OCI-LY3 (cell line): ENCODE measurements around the gene TSPEAR.
"Not testable (repeated sequence)": the region's sequence is repeated elsewhere in the genome, so short reads cannot be mapped to it uniquely, and the experiment has no call there.

Source experiments
- H2AFZ ChIP-seq: fragments of 200-600, 300-600 bp; shearing (Covaris generic); 2 replicates; pipeline ENCODE4 v1.6.0; 2014; ENCODE audit warnings: antibody characterized with exemption, low read depth, low read length
- H3K27ac ChIP-seq: fragments of 200-600, 300-600 bp; sonication (generic); 2 replicates; pipeline ENCODE4 v1.5.1; 2014; ENCODE audit warnings: mild to moderate bottlenecking, low read length, moderate library complexity, mixed read lengths
- H3K27me3 ChIP-seq: fragments of 200-600, 300-600 bp; sonication (generic); 2 replicates; pipeline ENCODE4 v1.6.1; 2014; ENCODE audit warnings: low read depth, low read length, mixed read lengths
- H3K36me3 ChIP-seq: fragments of 200-600, 300-600 bp; sonication (generic); replicated peaks from 2 replicates; pipeline ENCODE3; 2014; ENCODE audit warnings: low read depth, low read length, mixed read lengths
- H3K4me1 ChIP-seq: fragments of 300-600, 200-600 bp; sonication (generic); 2 replicates; pipeline ENCODE4 v1.6.1; 2014; ENCODE audit warnings: low read length, mixed read lengths
- H3K4me2 ChIP-seq: fragments of 200-600, 300-600 bp; sonication (generic); 2 replicates; pipeline ENCODE4 v1.6.1; 2014; ENCODE audit warnings: low read length, mixed read lengths
- H3K4me3 ChIP-seq: fragments of 300-600, 200-600 bp; sonication (generic); 2 replicates; pipeline ENCODE4 v1.5.1; 2014; ENCODE audit warnings: antibody characterized with exemption, mild to moderate bottlenecking, low read length, moderate library complexity
- H3K79me2 ChIP-seq: fragments of 300-600, 200-600 bp; shearing (Covaris generic); 2 replicates; pipeline ENCODE4 v1.6.1; 2014; ENCODE audit warnings: mild to moderate bottlenecking, low read length, mixed read lengths
- H3K9ac ChIP-seq: fragments of 300-600, 200-600 bp; shearing (Covaris generic); 2 replicates; pipeline ENCODE4 v1.6.0; 2014; ENCODE audit warnings: mild to moderate bottlenecking, low read length, moderate library complexity
- H3K9me3 ChIP-seq: fragments of 200-600, 300-600 bp; shearing (Covaris generic); 2 replicates; pipeline ENCODE4 v1.6.1; 2014; ENCODE audit warnings: low read length, mixed read lengths; ENCODE audit not compliant: insufficient read depth
- H4K20me1 ChIP-seq: fragments of 200-600, 300-600 bp; sonication (generic); 2 replicates; pipeline ENCODE4 v1.6.1; 2016; ENCODE audit warnings: low read length, mixed read lengths; ENCODE audit not compliant: insufficient read depth
- EZH2phosphoT487 ChIP-seq: fragments of 200-600 bp; shearing (Covaris generic); IDR thresholded peaks from 2 replicates; pipeline ENCODE4 v1.6.1; 2018; ENCODE audit warnings: antibody characterized with exemption, mixed run types, low read depth
- TF ChIP-seq, protein P1 (sequence below): fragments of 200-600, 300-600 bp; sonication (generic); IDR thresholded peaks from 2 replicates; pipeline ENCODE4 v1.5.1; 2014; ENCODE audit warnings: antibody characterized with exemption, low read length, low read depth

The TSPEAR gene

GRCh38 chr21:44601596-44602462 is 109.5 kb downstream of the TSPEAR start:
- Histone ChIP-seq H3K27ac (no peak overlapping the region), H3K27me3 (no peaks in the 10 kb centered on the region; the same call in 1 of the 2 replicates), H3K36me3 (no peaks in the 10 kb centered on the region), H3K4me2 (no peak overlapping the region), H3K9ac (no peak overlapping the region), H3K4me1 (no peaks in the 10 kb centered on the region), H3K79me2 (no peaks in the 10 kb centered on the region), H4K20me1 (no peaks in the 10 kb centered on the region), H3K4me3 (no peak overlapping the region), H3K9me3 (no peaks in the 10 kb centered on the region), H2AFZ (no peak overlapping the region)
- no peak for TF ChIP-seq EZH2phosphoT487
- TF ChIP-seq, protein P1, sequence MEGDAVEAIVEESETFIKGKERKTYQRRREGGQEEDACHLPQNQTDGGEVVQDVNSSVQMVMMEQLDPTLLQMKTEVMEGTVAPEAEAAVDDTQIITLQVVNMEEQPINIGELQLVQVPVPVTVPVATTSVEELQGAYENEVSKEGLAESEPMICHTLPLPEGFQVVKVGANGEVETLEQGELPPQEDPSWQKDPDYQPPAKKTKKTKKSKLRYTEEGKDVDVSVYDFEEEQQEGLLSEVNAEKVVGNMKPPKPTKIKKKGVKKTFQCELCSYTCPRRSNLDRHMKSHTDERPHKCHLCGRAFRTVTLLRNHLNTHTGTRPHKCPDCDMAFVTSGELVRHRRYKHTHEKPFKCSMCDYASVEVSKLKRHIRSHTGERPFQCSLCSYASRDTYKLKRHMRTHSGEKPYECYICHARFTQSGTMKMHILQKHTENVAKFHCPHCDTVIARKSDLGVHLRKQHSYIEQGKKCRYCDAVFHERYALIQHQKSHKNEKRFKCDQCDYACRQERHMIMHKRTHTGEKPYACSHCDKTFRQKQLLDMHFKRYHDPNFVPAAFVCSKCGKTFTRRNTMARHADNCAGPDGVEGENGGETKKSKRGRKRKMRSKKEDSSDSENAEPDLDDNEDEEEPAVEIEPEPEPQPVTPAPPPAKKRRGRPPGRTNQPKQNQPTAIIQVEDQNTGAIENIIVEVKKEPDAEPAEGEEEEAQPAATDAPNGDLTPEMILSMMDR, result no peak

- H3K27me3 ChIP-seq, H2AFZ ChIP-seq, H3K4me2 ChIP-seq, H3K36me3 ChIP-seq, H3K27ac ChIP-seq, H3K4me1 ChIP-seq, H3K4me3 ChIP-seq, H4K20me1 ChIP-seq, H3K9ac ChIP-seq, H3K79me2 ChIP-seq, H3K9me3 ChIP-seq: not testable (repeated sequence)
Observed at GRCh38 chr21:44601091-44601490, 110.3 kb downstream of the TSPEAR start.

DNA sequence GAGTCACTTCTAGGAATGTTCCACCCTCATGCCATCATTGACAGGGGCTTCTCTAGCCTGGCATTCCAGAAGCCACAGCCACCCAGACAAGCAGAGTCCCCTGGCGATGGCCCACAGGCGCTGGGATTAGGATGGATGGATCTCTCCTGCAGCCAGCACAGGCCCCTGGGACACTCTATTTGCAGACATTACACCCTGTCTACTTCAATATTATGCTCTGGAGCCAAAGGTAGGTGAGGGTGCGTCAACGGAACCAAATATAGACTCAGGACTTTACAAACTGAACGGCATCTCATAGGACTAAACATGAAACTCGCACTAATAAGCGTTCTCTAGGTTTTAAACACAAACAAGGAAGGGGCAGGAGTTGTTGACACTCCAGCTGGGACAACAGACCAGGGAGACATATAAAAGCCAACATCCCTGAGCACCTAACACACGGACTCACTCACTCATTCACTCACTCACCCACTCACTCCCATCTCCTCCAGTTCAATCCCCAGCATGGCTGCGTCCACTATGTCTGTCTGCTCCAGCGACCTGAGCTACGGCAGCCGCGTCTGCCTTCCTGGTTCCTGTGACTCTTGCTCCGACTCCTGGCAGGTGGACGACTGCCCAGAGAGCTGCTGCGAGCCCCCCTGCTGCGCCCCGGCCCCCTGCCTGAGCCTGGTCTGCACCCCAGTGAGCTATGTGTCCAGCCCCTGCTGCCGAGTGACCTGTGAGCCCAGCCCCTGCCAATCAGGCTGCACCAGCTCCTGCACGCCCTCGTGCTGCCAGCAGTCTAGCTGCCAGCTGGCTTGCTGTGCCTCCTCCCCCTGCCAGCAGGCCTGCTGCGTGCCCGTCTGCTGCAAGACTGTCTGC is 111.0 kb downstream of the TSPEAR start, which contains the start of gene KRTAP10-7:
Gene KRTAP10-7, plus strand, starts transcription at position 480 of the 861 bp plus-strand sequence. Its CDS starts 25 bp downstream, at position 505.
- H3K9ac ChIP-seq, H3K36me3 ChIP-seq, H2AFZ ChIP-seq, H4K20me1 ChIP-seq, H3K79me2 ChIP-seq, H3K27ac ChIP-seq, H3K27me3 ChIP-seq, H3K4me3 ChIP-seq, H3K9me3 ChIP-seq, H3K4me1 ChIP-seq, H3K4me2 ChIP-seq: not testable (repeated sequence)

DNA sequence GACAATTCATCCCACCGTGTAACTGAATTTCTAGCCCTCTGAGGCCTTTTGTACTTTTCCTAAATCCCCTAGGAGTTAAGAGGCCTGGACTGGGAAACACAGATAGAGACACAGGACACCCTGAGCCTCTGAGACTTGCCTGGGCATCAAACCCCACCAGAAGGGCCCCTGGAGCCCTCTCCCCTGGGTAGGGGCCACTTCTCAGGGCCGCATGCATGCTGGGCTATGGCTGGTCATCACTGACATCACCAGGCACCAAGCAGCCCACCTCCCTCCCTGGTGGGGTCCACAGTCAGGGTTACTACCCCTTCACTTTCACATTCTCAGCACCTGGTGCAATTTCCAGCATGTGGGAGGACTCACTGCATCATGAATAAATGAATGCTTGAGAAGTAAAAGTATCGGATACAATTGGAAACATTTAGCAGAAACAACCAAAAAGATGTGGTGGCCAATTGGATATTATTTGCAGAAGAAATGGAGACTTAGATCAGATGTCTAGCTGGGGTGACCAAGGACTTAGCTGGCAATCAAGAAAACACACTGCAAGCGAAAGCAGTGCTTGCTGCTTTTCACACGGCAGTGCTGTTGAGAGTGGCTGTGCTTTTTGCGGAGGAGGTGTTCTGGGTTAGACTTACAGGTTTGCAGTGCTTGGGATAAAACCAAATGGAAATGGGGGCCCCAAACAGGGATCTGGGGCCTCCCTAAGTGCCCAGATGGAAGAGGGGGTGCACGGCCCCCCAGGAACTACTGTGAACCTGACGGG is 111.9 kb downstream of the TSPEAR start:
- no peak overlapping the region for H3K4me3 ChIP-seq
- no peak for TF ChIP-seq EZH2phosphoT487
- no peak overlapping the region for H3K9ac ChIP-seq
- no peaks in the 10 kb centered on the region for H4K20me1 ChIP-seq
- no peaks in the 10 kb centered on the region; the same call in 1 of the 2 replicates for H3K27me3 ChIP-seq
- H3K9me3 ChIP-seq, result no peaks in the 10 kb centered on the region
- H3K36me3 ChIP-seq, result no peaks in the 10 kb centered on the region
- H2AFZ ChIP-seq, result no peak overlapping the region
- H3K27ac ChIP-seq, result no peak overlapping the region
- no peaks in the 10 kb centered on the region for H3K4me1 ChIP-seq
- no peak overlapping the region for H3K4me2 ChIP-seq
- no peaks in the 10 kb centered on the region for H3K79me2 ChIP-seq

DNA sequence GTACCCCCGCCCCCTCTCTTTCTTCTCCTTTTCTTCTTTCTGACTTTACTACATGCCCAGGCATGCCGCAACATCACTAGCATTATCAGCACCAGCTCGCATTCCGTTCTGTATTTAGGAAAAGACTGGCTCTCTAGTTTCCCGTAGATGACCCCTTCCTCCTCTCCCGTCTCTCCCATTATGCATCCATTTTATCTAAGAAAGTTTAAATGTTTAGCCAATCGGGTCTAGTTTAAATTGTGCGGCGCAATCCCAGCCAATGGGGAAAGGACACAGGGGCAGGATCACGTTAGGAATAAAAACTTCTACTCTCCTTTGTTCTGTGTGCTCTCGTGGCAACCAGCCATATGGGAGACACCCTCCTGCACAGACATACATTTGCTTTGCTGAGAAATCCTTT is 113.3 kb downstream of the TSPEAR start:
- TF ChIP-seq, protein P1, result no peak
- TF ChIP-seq EZH2phosphoT487, result no peak
- no peak overlapping the region for H3K9ac ChIP-seq
- no peaks in the 10 kb centered on the region for H3K4me1 ChIP-seq
- H3K79me2 ChIP-seq, result no peaks in the 10 kb centered on the region
- no peaks in the 10 kb centered on the region for H3K27me3 ChIP-seq
- H3K27ac ChIP-seq, result no peak overlapping the region
- H3K36me3 ChIP-seq, result no peaks in the 10 kb centered on the region
- H4K20me1 ChIP-seq, result no peaks in the 10 kb centered on the region
- H3K4me3 ChIP-seq, result no peak overlapping the region
- H3K9me3 ChIP-seq, result no peaks in the 10 kb centered on the region
- H3K4me2 ChIP-seq, result no peak overlapping the region
- no peak overlapping the region for H2AFZ ChIP-seq
